IMR-90 (cell line): ENCODE results near the gene CCDC97. TPM values are rescaled to one million over a fixed set of nuclear protein-coding genes. Genes with fewer than 3 reads are reported as not detected.
A peak's percentile ranks its signal among the peaks of the same experiment; 100 is the strongest.

Source experiments
- ATAC-seq: fragments of 200-7000 bp; cut with Tn5 transposase; 2 replicates; pipeline ENCODE4 v1.9.1; 2020; ENCODE audit warnings: low read depth, mild to moderate bottlenecking, moderate library complexity
- BruUV-seq: library from RNA; stranded (reverse); fragments of 400-500 nt; replicated peaks from 2 replicates; lab custom pipeline; 2021; lab: Mats Ljungman, UMichigan
- CTCF ChIA-PET: fragments of 300-600 bp; formaldehyde crosslinking; extraction: SDS; loops from one replicate; lab custom pipeline; 2021; ENCODE audit warnings: antibody characterized with exemption; lab: Yijun Ruan, JAX
- POLR2A ChIA-PET: fragments of 300-600 bp; sonication (Branson Sonifier 250); formaldehyde crosslinking; loops from one replicate; lab custom pipeline; 2022; ENCODE audit warnings: antibody characterized with exemption; ENCODE audit not compliant: unreplicated experiment; lab: Charles Lee
- DNase-seq: peaks from one replicate; pipeline ENCODE4 v3.0.0; 2013
- H2AFZ ChIP-seq: replicated peaks from 2 replicates; pipeline ENCODE3; 2013; ENCODE audit warnings: low read length, mild to moderate bottlenecking; ENCODE audit not compliant: poor library complexity
- H2AK5ac ChIP-seq: 2 replicates; pipeline ENCODE4 v1.6.1; 2013; ENCODE audit warnings: low read depth, low read length, inconsistent platforms
- H2AK9ac ChIP-seq: replicated peaks from 2 replicates; pipeline ENCODE3; 2013; ENCODE audit warnings: mild to moderate bottlenecking, low read depth, low read length, moderate library complexity; ENCODE audit not compliant: poor library complexity
- H2BK120ac ChIP-seq: 2 replicates; pipeline ENCODE4 v1.6.1; 2013; ENCODE audit warnings: low read depth, low read length, inconsistent platforms
- H2BK15ac ChIP-seq: 3 replicates; pipeline ENCODE4 v1.6.1; 2013; ENCODE audit warnings: low read depth, low read length, inconsistent platforms
- H2BK20ac ChIP-seq: 2 replicates; pipeline ENCODE4 v1.6.1; 2013; ENCODE audit warnings: low read depth, mild to moderate bottlenecking, inconsistent platforms, low read length, moderate library complexity
- H2BK5ac ChIP-seq: 2 replicates; pipeline ENCODE4 v1.6.1; 2013; ENCODE audit warnings: mild to moderate bottlenecking, low read depth, low read length, inconsistent platforms; ENCODE audit not compliant: poor library complexity, severe bottlenecking
- H3K14ac ChIP-seq: replicated peaks from 2 replicates; pipeline ENCODE4 v1.6.1; 2013; ENCODE audit warnings: low read depth, low read length, inconsistent platforms
- H3K18ac ChIP-seq: 2 replicates; pipeline ENCODE4 v1.6.1; 2013; ENCODE audit warnings: low read depth, low read length, control low read depth
- H3K23ac ChIP-seq: 2 replicates; pipeline ENCODE4 v1.6.1; 2013; ENCODE audit warnings: low read depth, low read length, inconsistent platforms
- H3K27ac ChIP-seq: 2 replicates; pipeline ENCODE4 v1.5.1; 2013; ENCODE audit warnings: mild to moderate bottlenecking, control low read depth, low read length; ENCODE audit not compliant: insufficient read depth
- H3K27me3 ChIP-seq: 2 replicates; pipeline ENCODE4 v1.6.1; 2013; ENCODE audit warnings: low read length; ENCODE audit not compliant: control insufficient read depth, insufficient read depth
- H3K36me3 ChIP-seq: 2 replicates; pipeline ENCODE4 v1.6.1; 2013; ENCODE audit warnings: low read length, mixed read lengths; ENCODE audit not compliant: control insufficient read depth, insufficient read depth
- H3K4ac ChIP-seq: 2 replicates; pipeline ENCODE4 v1.6.1; 2013; ENCODE audit warnings: low read depth, low read length, inconsistent platforms
- H3K4me1 ChIP-seq: 2 replicates; pipeline ENCODE4 v1.6.1; 2013; ENCODE audit warnings: low read length, mixed read lengths; ENCODE audit not compliant: control insufficient read depth, insufficient read depth
- H3K4me2 ChIP-seq: 2 replicates; pipeline ENCODE4 v1.6.1; 2013; ENCODE audit warnings: low read depth, mild to moderate bottlenecking, control low read depth, low read length, moderate library complexity
- H3K4me3 ChIP-seq: 2 replicates; pipeline ENCODE4 v1.5.1; 2013; ENCODE audit warnings: low read depth, mild to moderate bottlenecking, control low read depth, low read length, moderate library complexity; ENCODE audit not compliant: insufficient read depth
- H3K56ac ChIP-seq: 2 replicates; pipeline ENCODE4 v1.6.1; 2013; ENCODE audit warnings: low read length, inconsistent platforms; ENCODE audit not compliant: insufficient read depth; ENCODE audit errors: extremely low read depth
- H3K79me1 ChIP-seq, 2 experiments: 2 replicates each; pipeline ENCODE4 v1.6.1; 2013; ENCODE audit warnings: low read length in 2 of 2, inconsistent platforms in 1 of 2, low read depth in 1 of 2
- H3K9ac ChIP-seq: 2 replicates; pipeline ENCODE4 v1.6.1; 2013; ENCODE audit warnings: low read depth, low read length, control low read depth
- H3K9me1 ChIP-seq: 2 replicates; pipeline ENCODE4 v1.6.1; 2013; ENCODE audit warnings: low read length, inconsistent platforms; ENCODE audit not compliant: insufficient read depth
- H3K9me3 ChIP-seq: 2 replicates; pipeline ENCODE4 v1.6.1; 2013; ENCODE audit warnings: low read length; ENCODE audit not compliant: control insufficient read depth, insufficient read depth
- H4K20me1 ChIP-seq: 2 replicates; pipeline ENCODE4 v1.6.1; 2013; ENCODE audit warnings: low read length, inconsistent platforms; ENCODE audit not compliant: insufficient read depth
- H4K5ac ChIP-seq: 2 replicates; pipeline ENCODE4 v1.6.1; 2013; ENCODE audit warnings: mild to moderate bottlenecking, low read depth, low read length, control low read depth
- H4K8ac ChIP-seq, 2 experiments: 2 replicates each; pipeline ENCODE4 v1.6.1; 2013; ENCODE audit warnings: low read depth in 2 of 2, low read length in 2 of 2, control low read depth in 1 of 2, inconsistent platforms in 1 of 2
- H4K91ac ChIP-seq: 2 replicates; pipeline ENCODE4 v1.6.1; 2013; ENCODE audit warnings: low read depth, low read length, inconsistent platforms; ENCODE audit not compliant: insufficient read depth
- CHD1 ChIP-seq: IDR thresholded peaks from 2 replicates; pipeline ENCODE4 v1.6.1; 2012; ENCODE audit warnings: low read depth, low read length, improper control_type of control experiment
- MAZ ChIP-seq: IDR thresholded peaks from 2 replicates; pipeline ENCODE4 v1.6.1; 2012; ENCODE audit warnings: low read depth, mild to moderate bottlenecking, low read length, improper control_type of control experiment, moderate library complexity, borderline replicate concordance
- WGBS, 2 experiments: methylation state at CpG; one replicate each; pipeline versions ENCODE4 v1.1.5 to v1.1.7; 2013; ENCODE audit warnings: missing lambda C conversion rate in 2 of 2; ENCODE audit not compliant: insufficient read length in 1 of 2; ENCODE audit errors: extremely low coverage in 2 of 2; 5-methylcytosine and 5-hydroxymethylcytosine counted together
- dilution Hi-C: fragments of 300-500 bp; cut with HindIII; formaldehyde crosslinking; loops from one replicate; pipeline ENCODE4 v1.14.3; 2018; ENCODE audit warnings: low sequenced_read_pairs; ENCODE audit not compliant: unreplicated experiment
- in situ Hi-C: fragments of 300-500 bp; cut with MboI; formaldehyde crosslinking; loops from 3 replicates; pipeline ENCODE4 v1.14.3; 2019; ENCODE audit warnings: low sequenced_read_pairs, inconsistent platforms, mixed read lengths
- intact Hi-C: fragments of 100-400 bp; cut with micrococcal nuclease; formaldehyde crosslinking; loops from 2 replicates; pipeline ENCODE4 v1.10.0; 2022
- polyA plus RNA-seq, 3 experiments: library from polyadenylated mRNA; depleted of rRNA; stranded (reverse); fragments of >200 nt; gene quantifications; 2 replicates each; pipeline ENCODE4 v1.2.3, GENCODE V29; 2012; ENCODE audit warnings: low replicate concordance in 1 of 3
- total RNA-seq: library from RNA; depleted of rRNA; stranded (reverse); fragments of >200 nt; gene quantifications from 2 replicates; pipeline ENCODE4 v1.2.3, GENCODE V29; 2012

Gene CCDC97
- total and polyA plus RNA-seq, 2 of the 4 experiments (the other 2 are of a cell fraction): 4.1 to 11.0 TPM

GRCh38 chr19:41261474-41262190 is 48.3 kb upstream of the CCDC97 start:
- H3K4me2 ChIP-seq: peak overlapping the region; percentile 66
- no peak for ATAC-seq
- H3K27ac ChIP-seq: peak overlapping the region; percentile 69
- POLR2A ChIA-PET: interaction anchor here (1.0 kb wide), 1 partner anchor 58 kb away, joined by 7 read pairs; no protein-coding TSS in a partner anchor
- H2BK5ac ChIP-seq: peak overlapping the region; percentile 51
- peak overlapping the region; percentile 48 to 91; a peak in 3 of 4 replicates for H4K8ac ChIP-seq
- H2BK15ac ChIP-seq: peak overlapping the region; percentile 22; the same call in 1 of the 3 replicates
- H3K4me1 ChIP-seq: peaks cover 3% of the 10 kb centered on the region
- peak overlapping the region; percentile 69 for H3K9ac ChIP-seq
- H3K27me3 ChIP-seq: no peaks in the 10 kb centered on the region
- H2AK5ac ChIP-seq: peak overlapping the region; percentile 64
- H3K23ac ChIP-seq: peak overlapping the region; percentile 92
- peak overlapping the region; percentile 34 for H3K4me3 ChIP-seq
- peak overlapping the region; percentile 24 for H2AFZ ChIP-seq
- TF ChIP-seq CHD1 (0 out of 2 replicates have a peak, but pooled peaks have one; percentile 8), MAZ (no peak)
- peaks cover 5 to 30% of the 10 kb centered on the region in 2 experiments; a peak in 3 of 4 replicates for H3K79me1 ChIP-seq
- H4K20me1 ChIP-seq: peaks cover 32% of the 10 kb centered on the region
- peak overlapping the region; percentile 32; the same call in 1 of the 2 replicates for H3K18ac ChIP-seq
- peak overlapping the region; percentile 80 for H3K14ac ChIP-seq
- H2AK9ac ChIP-seq: peak overlapping the region; percentile 74
- DNase-seq: no peak
- H3K4ac ChIP-seq: peak overlapping the region; percentile 89
- no CpG with 5 or more reads among the region's 10 CpGs for WGBS, 2 experiments
- no peaks in the 10 kb centered on the region for H3K9me3 ChIP-seq
- peaks cover 33% of the 10 kb centered on the region for H3K36me3 ChIP-seq
- BruUV-seq: TSS peak; percentile 77
- in situ Hi-C loops: loop anchor here (5.0 to 25.0 kb wide), 2 partner anchors 59 to 599 kb away; no protein-coding TSS in a partner anchor
- H2BK120ac ChIP-seq: peak overlapping the region; percentile 67
- H4K5ac ChIP-seq: peak overlapping the region; percentile 71
- H2BK20ac ChIP-seq: 0 out of 2 replicates have a peak overlapping the region, but pooled peaks have one; percentile 5
- H3K56ac ChIP-seq: peak overlapping the region; percentile 64
- dilution Hi-C loops: no loop called here
- intact Hi-C loops: loop anchor here (1.0 to 5.0 kb wide), 5 partner anchors 37 to 287 kb away; partner anchors contain the start of gene TGFB1
- peak overlapping the region; percentile 68 for H4K91ac ChIP-seq
- H3K9me1 ChIP-seq: no peaks in the 10 kb centered on the region
- CTCF ChIA-PET: interaction anchor here (0.6 to 2.3 kb wide), 5 partner anchors 41 to 58 kb away, joined by 3 to 16 read pairs (median 6); partner anchors contain the start of gene AXL
